HFF-Myc (cell line): Measurements from ENCODE around the gene VNN1.

Source experiments
- DNase-seq: peaks from one replicate; pipeline ENCODE4 v3.0.0-alpha.2; 2011; ENCODE audit warnings: low read depth; ENCODE audit errors: extremely low read depth
- H3K4me3 ChIP-seq: replicated peaks from 2 replicates; pipeline ENCODE4 v1.5.1; 2011; ENCODE audit warnings: low read depth, mild to moderate bottlenecking, control low read depth, low read length
- TF ChIP-seq, protein P1 (sequence below): IDR thresholded peaks from 2 replicates; pipeline ENCODE4 v1.5.1; 2012; ENCODE audit warnings: mild to moderate bottlenecking, low read depth, low read length, control low read depth; ENCODE audit errors: missing control alignments

Gene VNN1

DNA sequence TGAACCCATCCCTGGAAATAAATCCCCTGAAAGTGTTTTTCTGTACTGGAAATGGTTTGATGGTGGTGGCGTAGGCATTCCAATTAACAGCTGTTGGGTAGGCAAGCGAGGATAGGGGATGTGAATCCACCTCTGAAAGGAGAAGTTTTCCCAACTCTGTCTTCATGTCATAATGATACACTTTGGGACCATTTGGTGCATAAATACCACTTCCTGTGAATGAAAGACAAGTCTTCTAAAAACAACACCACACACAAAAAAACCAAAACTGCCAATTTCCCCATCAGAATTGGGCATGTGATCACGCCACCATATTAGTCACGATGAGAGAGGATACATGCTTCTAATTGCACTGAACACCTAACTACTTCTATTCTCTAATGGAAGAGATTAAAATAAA, 37.5 kb upstream of the VNN1 start:
- TF ChIP-seq, protein P1, sequence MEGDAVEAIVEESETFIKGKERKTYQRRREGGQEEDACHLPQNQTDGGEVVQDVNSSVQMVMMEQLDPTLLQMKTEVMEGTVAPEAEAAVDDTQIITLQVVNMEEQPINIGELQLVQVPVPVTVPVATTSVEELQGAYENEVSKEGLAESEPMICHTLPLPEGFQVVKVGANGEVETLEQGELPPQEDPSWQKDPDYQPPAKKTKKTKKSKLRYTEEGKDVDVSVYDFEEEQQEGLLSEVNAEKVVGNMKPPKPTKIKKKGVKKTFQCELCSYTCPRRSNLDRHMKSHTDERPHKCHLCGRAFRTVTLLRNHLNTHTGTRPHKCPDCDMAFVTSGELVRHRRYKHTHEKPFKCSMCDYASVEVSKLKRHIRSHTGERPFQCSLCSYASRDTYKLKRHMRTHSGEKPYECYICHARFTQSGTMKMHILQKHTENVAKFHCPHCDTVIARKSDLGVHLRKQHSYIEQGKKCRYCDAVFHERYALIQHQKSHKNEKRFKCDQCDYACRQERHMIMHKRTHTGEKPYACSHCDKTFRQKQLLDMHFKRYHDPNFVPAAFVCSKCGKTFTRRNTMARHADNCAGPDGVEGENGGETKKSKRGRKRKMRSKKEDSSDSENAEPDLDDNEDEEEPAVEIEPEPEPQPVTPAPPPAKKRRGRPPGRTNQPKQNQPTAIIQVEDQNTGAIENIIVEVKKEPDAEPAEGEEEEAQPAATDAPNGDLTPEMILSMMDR: no peak
- H3K4me3 ChIP-seq: no peak overlapping the region
- DNase-seq: no peak

DNA sequence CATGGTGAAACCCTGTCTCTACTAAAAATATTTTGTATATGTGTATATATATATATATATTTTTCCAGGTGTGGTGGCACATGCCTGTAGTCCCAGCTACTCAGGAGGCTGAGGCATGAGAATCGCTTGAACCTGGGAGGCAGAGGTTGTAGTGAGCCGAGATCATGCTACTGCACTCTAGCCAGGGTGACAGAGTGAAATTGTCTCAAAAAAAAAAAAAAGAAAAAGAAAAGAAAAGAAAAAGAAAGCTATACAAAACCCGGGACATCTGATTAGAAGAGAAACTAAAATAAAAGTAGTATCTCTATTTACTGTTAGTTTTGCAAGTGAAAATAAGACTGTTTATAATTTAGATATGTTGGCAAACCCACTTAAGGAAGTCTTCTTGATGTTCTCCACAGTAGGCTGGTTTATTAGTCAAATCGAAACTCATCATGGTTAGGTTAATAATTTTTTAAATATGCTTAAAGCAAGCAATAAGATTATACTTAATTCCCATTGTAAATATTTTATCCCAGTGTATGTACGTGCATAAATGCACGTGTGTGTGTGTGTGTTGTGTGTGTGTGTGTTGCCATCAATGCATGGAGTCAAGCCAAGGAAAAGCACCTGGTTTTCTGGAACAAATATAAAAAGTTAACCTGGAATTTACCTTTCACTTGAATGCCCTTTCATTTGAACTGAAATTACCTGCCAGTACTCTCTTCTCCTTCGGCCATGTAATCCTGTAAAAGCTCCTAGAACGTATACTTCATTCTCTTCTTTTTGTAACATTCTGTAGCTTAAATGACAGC, 36.8 kb upstream of the VNN1 start:
- no peak overlapping the region for H3K4me3 ChIP-seq
- DNase-seq: no peak
- TF ChIP-seq, protein P1: no peak

DNA sequence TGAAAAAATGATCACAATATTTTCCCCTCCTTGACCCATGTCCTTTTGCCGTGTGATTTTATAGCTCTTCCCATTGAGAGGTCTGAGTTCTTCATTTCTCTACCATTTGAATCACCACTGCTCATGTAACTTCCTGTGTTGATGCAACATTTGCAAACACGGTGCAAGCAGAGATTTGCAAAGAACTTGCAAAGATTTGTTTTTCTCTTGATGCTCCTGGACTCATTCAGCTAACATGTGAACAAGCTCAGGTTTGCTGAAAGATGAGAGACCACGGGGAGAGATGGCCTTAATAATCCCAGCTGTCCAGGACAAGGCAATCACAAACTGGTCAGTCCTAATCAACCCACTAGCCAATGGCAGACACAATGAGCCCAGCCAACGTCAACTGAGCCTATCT, 35.3 kb upstream of the VNN1 start:
- TF ChIP-seq, protein P1: no peak
- DNase-seq: no peak
- H3K4me3 ChIP-seq: no peak overlapping the region

DNA sequence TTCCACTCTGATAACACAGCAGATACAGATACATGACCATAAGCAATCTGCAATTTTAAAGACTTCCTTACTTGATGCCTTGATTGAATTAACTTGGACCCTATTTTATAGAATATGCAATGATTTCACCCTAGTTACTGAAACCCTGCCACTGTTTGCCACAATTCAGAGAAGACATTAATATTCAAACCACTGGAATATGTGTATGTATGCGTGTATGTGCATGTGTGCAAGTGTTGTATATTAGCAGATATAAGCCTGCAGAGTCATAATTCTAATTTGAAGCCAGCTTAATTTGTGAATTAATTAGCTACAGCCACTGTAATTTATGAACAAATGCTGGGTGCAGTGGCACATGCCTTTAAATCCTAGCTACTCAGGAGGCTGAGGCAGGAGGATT, 34.6 kb upstream of the VNN1 start:
- TF ChIP-seq, protein P1: no peak
- H3K4me3 ChIP-seq: no peak overlapping the region
- DNase-seq: no peak

DNA sequence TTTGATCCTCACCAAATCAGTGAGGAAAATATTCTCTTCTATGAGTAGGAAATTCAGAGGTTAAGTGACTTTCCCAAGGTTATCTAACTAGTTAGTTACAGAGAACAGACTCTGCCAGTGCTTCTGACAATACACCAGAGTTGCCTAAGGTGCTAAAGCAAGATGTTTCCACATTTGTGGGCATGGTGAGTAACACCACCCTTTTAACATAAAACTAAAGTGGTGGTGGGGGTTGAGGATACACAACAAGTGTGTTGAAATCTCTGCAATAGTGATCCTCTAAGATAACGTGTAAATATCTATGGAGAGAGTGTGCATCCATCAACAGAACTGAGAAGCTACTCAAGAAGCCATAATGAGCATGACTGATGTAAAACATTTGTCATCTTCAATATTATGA, 32.2 kb upstream of the VNN1 start:
- no peak for DNase-seq
- no peak overlapping the region for H3K4me3 ChIP-seq
- TF ChIP-seq, protein P1: no peak

DNA sequence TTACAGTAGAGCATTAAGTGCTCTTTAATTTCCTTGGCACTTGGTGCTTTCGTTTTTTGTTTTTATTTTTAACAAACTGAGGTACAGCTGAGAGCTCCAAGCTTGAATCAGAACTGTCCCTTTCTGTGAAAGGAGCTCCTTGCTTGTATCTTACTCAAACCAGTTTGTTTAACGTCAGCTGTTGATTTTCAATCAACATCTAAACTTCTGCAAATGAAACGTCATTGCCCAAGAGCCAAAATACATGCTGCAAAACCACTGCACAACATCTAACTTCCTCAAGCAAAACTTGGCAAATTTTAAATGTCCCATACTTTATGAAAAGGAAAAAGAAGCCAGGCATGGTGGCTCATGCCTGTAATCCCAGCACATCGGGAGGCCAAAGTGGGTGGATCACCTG, 28.6 kb upstream of the VNN1 start:
- no peak for DNase-seq
- TF ChIP-seq, protein P1: no peak
- no peak overlapping the region for H3K4me3 ChIP-seq

DNA sequence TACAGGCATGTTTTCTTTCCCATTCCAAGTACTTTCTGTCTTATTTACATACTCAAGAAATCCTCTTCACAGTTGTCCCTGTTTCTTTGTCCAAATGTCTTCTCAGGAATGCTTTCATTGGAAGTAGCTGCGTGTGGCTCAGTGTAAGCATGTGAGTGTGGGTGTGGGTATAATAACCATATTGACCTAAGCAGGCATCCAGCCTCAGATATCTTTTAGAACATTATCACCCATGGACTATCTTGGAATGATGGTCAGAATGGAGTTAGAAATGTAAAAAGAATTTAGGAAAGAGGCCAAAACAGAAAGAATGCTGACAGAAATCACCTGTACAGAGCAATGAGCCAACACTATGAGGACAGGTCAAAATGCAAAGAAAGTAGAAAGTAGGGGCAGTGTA, 27.4 kb upstream of the VNN1 start:
- H3K4me3 ChIP-seq: no peak overlapping the region
- no peak for DNase-seq
- TF ChIP-seq, protein P1: no peak
